GM19043 (cell line): ENCODE results near the gene RASSF4.
"Not testable (repeated sequence)": the region's sequence is repeated elsewhere in the genome, so short reads cannot be mapped to it uniquely, and the experiment has no call there.

Source experiments
- ATAC-seq: cut with Tn5 transposase; IDR thresholded peaks from one replicate; pipeline ENCODE4 v1.9.1; 2021; ENCODE audit warnings: low read depth; ENCODE audit not compliant: unreplicated experiment

Gene RASSF4

DNA sequence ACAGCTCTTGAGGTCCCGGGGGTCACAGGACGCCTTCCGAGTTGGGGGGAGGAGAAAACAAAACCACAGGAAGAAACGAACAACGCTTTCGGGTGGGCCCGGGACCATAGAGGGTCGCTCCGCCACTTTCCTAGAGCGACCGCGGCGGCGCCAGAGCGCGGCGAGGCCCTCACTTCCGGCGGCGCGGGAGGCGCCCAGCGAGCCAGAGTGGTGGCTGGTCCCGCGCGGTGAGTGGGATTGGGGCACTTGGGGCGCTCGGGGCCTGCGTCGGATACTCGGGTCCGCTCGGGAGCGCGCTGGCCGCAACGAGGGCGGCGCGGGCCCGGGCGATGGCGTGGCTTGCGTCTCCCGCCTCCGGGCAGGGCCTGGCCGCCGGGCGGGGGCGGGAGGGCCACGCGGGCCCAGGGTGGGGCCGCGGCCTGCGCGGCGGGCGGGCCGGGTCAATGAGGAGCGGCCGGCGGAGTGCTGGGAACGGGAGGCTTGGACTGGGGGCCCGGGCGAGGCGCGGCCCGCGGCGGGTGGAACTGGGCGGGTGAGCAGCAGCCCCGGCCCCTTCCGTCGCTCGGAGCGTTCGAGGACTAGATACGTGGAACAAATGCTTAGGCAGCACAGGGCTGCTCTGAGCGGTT lies 41.3 kb downstream of the RASSF4 start, which contains the start of gene ZNF22:
Gene ZNF22, plus strand, starts transcription at position 172 of the 629 bp plus-strand sequence. CDS start 2,446 bp downstream, outside the sequence.
- peak; percentile 59 for ATAC-seq

DNA sequence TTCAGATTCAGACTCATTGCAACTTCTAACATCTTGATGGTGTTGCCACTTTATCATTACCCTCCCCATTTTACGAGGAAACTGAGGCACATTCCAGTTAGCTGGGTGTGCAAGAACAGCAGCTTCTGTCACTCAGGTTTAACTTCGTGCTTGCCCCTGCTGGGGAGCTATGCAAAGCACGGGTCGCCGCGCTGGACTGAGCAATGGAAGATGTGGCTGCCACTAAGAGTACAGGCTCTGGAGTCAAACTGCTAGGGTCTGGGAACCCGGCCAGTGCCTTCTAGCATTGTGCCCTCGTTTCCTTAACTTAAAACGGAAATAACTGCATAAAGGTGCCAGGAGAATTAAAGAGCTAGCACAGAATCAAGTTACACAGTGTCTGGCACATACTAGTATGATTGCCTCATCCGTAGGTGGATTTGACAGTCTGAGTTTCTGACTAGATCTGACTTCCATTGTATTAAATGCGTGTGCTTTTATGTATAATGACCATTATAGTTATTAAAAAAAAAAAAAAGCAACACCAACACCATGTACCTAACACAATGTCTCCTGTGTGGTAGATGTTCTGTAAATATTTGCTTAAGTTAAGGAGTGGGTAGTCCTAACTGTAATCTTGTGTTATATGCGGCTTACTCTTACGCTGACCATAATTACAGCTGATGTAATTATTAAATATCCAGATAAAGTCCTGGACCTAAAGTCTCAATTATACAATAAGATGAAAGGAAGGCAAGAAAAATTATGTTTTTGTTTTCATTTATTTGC lies 42.0 kb downstream of the RASSF4 start:
- peak; percentile 78 for ATAC-seq

DNA sequence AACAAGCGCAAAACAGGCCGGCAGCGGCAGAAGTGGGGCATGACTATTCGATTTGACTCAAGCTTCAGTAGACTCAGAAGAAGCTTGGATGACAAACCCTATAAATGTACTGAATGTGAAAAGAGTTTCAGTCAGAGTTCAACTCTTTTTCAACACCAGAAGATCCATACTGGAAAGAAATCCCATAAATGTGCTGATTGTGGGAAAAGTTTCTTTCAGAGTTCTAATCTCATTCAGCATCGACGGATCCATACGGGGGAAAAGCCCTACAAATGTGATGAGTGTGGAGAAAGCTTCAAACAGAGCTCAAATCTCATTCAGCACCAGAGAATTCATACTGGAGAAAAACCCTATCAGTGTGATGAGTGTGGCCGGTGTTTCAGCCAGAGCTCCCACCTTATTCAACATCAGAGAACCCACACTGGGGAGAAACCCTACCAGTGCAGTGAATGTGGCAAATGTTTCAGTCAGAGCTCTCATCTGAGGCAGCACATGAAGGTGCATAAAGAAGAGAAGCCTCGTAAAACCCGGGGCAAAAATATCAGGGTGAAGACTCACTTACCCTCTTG lies 43.9 kb downstream of the RASSF4 start:
- no peak for ATAC-seq

DNA sequence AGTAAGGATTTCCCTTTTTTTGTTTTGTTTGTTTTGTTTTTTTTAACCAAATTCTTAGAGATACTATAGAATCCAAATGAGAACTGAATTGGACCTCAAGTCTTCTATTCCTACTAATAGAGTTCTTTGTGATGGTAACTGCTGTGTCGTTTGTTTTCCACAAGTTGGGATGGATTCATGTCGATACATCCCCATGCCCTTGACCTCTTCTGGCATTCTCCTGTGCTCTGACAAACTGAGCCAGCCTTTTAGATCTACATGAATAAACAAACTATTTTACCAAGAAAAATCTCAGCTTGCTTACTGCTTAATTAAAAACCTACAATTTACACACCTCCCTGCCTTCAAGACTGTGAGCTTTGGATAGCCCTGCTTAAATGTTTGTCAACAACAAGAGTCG lies 45.1 kb downstream of the RASSF4 start:
- no peak for ATAC-seq

DNA sequence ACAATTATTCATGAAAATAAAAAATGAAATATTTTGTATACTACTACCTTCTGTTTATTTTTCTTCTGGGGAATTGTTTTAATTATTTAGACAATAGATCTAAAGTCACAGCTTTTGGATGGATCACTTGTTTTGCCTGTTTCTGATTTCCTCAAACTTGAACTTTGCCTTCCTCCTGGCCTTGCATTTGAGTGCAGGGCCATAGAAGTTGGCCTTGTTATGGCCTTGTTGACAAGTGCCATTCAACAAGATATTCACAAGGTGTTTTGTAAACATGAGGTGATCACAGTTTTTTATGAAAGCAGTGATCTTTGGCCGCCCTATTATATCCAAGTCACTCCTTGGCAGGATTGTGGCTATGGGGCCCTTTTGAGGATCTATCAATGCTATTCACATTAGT lies 45.7 kb downstream of the RASSF4 start:
- no peak for ATAC-seq

DNA sequence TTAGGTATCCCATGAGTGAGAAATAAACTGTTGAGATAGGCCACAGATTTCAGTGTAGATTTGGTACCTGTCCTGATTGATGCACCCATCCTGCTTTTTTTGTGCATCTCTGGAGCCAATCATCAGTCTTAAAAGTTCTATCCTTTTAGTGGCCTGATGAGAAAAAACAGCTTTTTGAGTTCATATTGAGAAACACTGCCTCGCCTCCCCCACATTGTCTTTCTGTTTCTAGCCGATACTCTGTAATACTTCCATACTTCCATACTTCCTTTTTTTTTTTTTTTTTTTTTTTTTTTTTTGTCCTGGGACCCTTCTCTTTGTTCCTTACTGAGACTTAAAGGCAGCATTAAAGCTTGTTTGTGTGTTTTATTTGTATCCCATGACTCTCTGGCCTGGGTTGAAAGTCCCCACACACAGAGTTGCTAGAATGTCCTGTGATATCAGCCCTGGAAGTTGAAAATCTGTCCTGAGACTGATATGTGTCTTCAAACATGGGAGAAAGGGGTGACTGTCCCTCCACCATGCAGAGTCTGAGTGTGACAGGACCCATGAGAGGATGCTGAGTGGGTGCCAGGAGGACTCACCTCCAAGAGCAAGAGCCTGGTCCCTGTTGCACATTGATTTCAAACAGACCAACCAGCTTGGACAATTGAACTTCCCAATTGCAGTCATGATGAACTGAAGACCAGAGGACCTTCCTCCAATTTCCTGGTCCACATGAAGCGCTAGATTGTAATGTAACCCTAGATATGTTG lies 46.9 kb downstream of the RASSF4 start:
- ATAC-seq = no peak

DNA sequence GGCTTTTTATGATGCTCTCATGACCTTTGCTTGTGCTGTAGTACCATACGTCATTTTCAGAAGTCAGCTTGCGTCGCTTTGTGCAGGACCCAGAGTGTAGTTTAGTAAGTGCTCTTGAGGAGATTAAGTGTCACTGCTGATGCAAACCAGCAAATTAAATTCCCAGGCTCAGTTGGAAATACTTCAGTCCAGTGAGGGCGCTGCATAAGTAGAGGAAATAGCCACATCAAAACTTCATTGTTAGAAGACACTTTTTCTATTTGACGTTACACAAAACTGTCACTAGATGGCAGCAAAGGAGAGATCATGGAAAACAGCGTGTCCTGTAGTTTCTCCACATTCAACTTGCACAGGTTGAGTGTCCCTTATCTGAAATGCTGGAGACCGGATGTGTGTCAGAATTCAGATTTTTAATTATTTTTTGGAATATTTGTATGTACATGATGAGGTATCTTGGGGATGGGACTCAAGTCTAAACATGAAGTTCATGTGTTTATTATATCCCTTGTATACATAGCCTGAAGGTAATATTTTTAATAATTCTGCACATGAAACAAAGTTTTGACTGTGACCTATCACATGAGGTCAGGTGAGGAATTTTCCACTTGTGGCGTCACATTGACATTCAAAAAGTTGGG lies 49.0 kb downstream of the RASSF4 start:
- peak; percentile 89 for ATAC-seq

DNA sequence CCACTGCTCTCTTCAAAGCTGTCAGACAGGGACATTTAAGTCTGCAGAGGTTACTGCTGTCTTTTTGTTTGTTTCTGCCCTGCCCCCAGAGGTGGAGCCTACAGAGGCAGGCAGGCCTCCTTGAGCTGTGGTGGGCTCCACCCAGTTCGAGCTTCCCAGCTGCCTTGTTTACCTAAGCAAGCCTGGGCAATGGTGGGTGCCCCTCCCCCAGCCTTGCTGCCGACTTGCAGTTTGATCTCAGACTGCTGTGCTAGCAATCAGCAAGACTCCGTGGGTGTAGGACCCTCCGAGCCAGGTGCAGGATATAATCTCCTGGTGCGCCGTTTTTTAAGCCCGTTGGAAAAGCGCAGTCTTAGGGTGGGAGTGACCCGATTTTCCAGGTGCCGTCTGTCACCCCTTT lies 55.0 kb downstream of the RASSF4 start:
- ATAC-seq = not testable (repeated sequence)

DNA sequence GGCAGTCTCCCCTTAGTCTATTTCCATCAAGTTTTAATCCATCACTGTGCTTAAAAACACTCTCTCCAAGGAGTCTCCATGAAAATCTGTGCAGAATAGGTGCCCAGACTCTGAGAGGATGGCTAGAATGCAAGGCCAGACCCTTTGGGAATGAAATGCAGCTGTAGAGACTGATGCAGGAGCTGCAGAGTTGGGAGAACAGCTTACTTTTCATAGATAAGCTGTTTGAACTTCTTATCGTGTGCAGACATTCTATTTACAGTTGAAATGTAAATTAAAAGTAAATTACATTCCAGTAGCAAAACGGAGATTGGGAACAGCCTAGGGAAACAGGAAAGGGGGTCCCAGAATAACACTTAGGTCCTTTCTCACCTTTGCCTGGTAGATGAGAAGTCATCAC lies 56.0 kb downstream of the RASSF4 start:
- no peak for ATAC-seq

DNA sequence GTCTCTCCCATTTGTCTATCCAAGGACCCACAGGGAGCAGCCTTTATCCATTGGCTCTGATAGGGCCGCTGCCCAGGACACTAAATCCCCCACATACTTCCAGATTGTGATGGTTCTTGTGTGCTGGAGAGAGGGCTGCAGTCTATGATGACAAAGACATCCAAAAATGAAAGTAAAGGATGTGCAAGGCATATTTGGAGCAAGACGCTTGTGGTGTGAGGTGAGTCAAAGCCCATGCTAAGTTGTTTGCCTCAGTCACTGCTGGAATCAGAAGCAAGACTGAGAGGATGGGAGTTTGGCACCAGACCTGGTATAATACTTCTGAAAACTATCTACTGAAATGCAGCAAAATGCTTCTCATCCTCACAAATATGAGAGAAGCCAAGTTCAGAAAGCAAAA lies 63.8 kb downstream of the RASSF4 start:
- ATAC-seq = no peak

DNA sequence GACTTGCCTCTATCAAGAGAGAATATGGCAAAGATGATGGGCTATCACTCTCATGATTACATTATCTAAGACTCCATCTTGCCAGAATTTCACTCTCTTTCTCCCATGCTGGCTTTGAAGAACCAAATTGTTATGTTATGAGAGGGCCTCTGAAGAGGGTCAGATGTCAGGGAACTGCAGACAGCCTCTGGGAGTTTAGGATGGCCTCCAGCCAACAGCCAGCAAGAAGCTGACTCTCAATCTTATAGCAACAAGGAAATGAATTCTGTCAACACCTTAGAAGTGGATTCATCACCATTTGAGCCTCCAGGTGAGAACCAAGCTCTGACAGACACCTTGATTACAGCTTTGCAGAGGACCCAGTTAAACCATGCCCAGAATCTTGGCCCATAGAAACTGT lies 74.7 kb downstream of the RASSF4 start:
- ATAC-seq = no peak

DNA sequence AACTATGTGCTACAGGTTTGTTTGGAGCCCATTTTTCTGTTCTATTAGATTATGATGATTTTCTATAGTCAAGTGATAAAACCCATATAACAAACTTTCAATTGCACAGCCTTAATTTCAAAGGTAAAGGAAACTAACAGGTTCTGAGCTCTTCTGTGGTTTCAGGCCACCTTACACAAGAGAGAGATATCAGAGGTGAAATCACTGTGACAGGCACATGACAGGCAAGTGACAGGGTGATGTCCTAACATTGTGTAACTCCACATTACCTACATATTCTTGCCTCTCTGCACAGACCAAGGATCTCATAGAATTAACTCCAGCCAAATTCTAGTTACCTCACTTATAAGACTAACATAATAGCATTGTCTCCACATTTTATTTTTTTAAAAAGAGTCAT lies 76.1 kb downstream of the RASSF4 start:
- no peak for ATAC-seq

DNA sequence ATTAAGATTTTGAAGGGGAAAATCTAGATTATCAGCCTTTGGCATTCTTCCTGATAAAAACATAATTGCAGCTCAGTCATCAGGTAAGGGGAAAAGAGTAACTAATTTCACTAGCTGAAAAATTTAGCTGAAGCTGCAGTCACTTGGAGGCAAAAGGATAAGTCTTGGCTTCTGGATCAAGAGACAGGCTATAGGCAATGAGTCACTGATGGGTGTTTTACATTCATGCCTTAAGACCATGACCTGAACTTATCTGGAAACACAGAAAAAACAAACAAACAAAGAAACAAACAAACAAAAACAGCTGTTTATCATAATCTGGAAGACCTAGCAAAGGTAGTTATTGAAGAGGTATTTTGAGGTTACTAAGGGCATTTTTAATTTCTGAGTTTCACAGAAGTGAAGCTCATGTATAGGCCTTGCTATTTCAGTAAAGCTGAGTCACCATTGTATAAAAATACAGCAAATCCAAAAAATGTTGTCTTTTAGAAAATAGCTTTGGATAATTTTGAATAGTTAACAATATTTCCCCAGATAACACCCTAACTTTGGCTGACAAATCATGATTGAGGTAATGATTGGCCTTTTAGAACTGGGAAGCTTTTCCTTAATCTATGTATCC lies 81.4 kb downstream of the RASSF4 start:
- ATAC-seq = no peak

DNA sequence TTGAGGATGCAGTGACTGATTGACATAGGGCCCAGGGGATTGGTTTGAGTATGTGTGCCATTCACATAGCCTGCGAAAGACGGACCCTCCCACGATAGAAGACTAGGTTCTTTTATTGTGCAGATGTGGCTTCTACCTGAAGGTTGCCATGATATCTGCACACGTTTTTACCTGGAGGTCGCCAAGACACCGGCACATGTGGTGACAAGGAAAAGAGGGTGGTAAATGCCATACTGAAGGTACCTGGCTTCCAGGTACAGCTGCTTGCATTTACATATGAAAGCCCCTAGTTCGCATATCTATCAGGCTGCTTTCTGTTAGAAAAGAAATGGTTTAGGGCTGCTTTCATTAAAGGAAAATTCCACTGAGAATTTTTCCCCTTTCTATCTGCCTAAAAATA lies 84.7 kb downstream of the RASSF4 start:
- no peak for ATAC-seq
